ENCODE data around the gene VPS51. TPM values are rescaled to one million over a fixed set of nuclear protein-coding genes. Genes with fewer than 3 reads are reported as not detected.

Gene VPS51
- total RNA-seq (2022; extraction: Qiagen RNA extraction), result 47.3 to 73.3 TPM (median 54.8 TPM) in 5 replicates

DNA sequence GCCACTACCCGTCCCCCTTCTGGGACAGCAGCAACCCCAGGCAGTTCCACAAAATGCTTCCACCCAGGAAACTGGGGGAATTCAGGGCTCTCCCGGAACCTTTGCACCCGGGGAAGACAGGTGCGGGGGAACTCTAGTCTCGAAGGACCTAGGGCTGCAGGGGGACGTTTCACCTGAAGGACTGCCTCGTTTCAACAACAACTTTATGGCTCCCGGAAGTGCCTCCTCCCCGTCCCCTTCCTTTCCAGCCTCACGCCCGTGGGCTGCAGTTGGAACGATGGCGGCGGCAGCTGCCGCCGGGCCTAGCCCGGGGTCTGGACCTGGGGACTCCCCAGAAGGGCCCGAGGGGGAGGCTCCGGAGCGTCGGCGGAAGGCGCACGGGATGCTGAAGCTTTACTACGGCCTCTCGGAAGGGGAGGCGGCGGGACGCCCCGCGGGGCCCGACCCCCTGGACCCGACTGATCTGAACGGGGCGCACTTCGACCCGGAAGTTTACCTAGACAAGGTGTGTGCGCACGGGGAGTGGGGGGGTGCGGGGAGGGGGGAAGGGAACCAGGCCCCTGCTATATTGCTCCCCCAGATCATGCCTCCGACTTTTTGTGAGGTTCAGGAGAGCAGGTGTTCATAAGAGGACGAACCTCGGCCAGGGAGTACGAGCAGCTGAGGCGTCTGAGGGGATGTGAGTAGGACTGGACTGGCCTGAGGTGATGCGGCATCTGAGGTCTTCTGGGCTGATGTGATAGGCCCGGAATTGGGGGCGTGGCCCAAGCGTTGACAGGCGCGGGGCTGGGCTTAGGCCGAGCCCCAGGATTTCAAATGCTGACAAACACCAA lies at the start of gene VPS51:
Gene VPS51, plus strand, starts transcription at position 241 of the 833 bp plus-strand sequence. Its CDS starts 37 bp downstream, at position 278.

DNA sequence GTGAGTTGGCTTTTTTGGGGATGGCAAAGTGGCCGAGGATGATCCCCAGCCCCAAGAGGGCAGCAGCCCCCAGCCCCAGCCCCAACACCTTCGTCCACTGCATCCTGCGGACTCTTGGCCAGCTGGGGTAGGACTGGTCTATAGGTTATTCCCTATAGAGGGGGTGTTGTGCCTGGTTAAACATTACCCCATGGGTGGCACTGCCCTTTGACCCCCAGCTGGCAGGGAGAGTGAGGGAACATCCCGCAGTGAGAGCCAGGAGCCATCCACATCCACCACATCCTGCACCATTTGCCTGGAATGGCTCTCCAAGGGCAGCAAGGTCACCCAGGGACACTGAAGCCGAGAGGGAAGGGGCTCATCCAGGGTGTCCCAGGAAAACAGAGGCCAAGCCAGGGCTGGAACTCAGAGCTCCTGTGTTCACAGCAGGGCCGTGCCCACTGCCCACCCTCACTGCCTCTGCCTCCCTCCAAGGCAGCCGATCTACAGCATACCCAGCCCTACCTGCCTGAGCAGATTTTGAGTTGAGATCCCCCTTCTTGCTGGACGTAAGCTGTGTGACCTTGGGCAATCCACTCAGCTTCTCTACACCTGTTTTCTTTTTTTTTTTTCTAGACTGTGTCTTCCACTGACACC lies 37.5 kb upstream of the VPS51 start, which contains the start of gene NAALADL1:
Gene NAALADL1, minus strand, starts transcription at position 135 of the 636 bp plus-strand sequence. Its CDS starts 32 bp downstream, at position 103.

DNA sequence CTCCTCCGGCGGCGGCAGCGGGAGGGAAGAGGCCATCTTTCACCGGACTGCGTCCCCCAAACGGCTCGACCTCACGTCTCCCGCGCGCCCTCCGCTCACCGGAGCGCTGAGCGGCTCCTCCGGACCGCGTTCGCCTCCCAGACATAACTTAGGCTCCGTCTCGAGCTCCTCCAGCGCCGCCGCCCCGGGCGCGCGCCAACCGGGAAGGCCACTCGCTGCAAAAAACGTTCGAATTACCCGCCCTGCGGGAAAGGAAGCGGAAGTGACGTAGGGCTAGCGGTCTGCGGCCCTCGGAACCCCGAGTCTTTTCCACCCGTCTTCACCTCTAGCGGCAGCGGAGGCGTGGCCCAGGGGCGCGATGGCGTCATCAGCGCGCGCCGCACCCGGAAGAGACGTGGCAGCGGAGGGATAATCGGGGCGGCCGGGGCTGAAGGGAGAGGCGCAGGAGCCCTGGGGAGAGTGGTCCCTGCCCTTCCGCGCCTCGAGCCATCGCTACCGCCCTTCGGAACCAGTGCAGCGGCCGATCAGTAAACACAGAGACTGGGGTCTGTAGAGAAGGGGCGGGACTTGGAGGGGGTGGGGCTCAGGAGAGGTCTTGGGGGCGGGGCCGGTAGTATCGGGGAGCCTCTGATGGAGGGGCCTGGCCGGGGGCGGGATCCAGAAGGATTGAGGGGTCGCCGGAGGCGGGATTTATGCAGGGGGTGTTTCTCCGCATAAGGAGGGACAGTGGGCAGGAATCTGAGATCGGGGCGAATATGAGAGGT lies 12.0 kb upstream of the VPS51 start, which contains the start of the genes CDCA5 and ZFPL1:
Gene CDCA5, minus strand, starts transcription at position 207 of the 764 bp plus-strand sequence. Its CDS starts 62 bp downstream, at position 145.
Gene ZFPL1, plus strand, starts transcription at position 389 of the 764 bp plus-strand sequence. CDS start 477 bp downstream, outside the sequence.

DNA sequence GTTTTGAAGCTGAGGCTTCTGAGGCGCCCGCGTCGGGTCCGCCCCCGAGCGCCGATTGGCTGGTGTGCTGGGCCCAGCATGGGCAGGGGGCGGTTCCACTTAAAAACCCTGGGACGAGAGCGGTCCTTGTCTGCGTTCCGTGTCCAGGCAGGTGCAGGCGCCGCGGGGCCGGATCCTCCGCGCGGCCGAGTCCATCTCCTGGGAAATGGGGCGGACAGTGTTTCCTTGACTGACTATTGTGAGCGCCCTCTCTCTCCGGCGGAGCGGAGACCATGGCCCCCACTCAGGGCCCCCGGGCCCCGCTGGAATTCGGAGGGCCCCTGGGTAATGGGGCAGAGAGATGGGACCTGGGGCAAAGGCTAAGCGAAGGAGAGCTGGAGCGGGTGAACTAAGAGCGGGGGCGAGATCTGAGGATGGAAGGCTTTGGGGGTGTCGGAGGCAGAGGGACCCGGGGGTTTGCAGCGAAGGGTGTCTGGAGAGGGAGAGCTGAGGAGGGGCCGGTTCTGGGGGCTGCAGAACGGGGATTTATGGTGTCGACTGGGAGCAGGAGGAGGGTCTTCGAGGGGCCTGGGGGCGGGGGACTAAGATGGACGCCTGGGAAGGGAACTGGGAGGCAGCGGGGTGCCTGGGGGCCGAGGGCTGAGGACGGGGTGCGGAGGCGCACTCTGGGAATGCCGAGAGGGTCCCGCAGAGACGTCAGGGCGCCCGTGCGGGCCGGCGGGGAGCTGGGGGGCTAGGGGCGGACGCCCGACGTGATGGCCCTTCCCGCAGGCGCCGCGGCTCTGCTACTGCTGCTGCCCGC lies 15.9 kb downstream of the VPS51 start, which contains the start of gene TM7SF2:
Gene TM7SF2, plus strand, starts transcription at position 129 of the 802 bp plus-strand sequence. Its CDS starts 144 bp downstream, at position 273.

DNA sequence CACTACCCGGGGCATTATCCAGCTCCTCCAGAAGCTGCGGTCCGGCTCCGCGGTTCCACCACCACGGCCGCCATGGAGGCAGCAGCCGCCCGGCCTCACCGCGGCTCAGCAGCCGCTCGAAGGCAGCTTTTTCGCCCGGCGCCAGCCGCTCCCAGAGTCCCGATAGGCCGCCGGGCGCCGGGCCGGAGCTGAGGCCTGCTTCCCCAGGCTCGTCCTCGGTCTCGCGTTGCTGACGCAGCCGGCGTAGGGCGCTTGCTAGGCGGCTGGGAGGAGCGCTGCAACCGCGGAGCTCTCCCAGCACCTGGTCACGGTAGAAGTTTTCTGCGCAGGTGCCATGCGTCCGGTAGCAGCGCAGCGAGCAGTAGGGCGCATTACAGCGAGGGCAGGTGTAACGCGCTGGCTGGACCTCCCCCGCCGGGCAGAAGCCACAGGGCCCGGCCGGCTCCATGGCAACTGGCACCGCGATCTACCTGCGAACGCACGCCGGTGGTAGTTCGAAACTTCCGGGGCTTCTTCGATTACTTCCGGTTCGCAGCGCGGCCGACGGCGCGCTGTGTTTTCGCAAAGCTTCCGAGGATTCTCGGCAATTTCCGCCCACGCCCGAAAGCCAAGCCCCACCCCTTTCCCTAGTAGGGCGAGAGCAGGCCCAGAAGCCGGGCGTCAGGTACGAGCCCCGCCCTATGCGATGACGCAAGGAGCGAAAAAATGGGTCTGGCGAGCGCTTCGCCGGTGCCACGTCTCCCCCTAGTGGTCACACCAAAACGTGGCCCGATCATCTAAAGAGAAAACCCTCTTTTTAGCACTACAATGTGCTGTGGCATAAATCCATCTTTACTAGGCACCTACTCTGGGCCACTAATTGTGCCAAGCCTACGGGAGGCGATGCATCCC lies 21.4 kb downstream of the VPS51 start, which contains the start of gene ZNHIT2:
Gene ZNHIT2, minus strand, starts transcription at position 496 of the 891 bp plus-strand sequence. Its CDS starts 48 bp downstream, at position 448.

DNA sequence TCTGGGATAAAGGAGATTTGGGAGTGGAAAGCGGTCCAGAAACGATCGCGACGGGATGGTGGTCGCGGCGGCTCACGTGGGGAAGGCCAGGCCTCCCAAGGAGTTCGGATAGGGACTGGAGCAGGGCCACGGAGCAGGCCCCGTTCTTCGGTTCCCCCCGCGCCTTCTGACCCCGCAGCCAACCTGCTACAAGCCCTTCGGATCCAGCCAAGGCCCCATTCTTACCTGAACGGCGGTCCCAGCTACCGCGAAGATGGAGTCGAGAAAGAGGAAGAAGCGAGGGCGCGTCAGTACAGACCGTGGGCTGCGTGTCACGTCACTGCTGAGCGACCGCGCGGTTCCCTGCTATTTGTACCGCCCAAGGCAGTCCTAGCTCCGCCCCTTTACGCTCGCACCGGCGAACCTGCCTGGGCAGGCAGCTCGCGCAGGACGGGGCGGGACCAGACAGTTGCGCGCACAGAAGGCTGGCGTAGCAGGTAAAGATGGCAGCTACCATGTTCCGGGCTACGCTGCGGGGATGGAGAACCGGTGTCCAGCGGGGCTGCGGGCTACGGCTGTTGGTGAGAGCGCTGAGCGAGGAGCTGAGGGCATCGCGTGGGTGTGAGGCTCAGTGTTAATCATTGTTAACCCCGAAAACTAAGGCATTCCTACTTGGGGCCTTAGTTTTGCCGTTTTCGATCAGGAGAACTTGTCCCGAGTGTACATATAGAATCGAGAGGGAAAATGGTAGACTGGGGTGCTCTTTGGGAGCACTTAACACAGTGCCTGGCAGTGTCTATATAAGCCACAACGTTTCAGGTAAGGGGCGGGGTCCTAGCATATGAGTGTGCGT lies 26.1 kb downstream of the VPS51 start, which contains the start of the genes FAU and MRPL49:
Gene FAU, minus strand, starts transcription at position 270 of the 832 bp plus-strand sequence. CDS start 321 bp downstream, outside the sequence.
Gene MRPL49, plus strand, starts transcription at position 457 of the 832 bp plus-strand sequence. Its CDS starts 26 bp downstream, at position 483.

DNA sequence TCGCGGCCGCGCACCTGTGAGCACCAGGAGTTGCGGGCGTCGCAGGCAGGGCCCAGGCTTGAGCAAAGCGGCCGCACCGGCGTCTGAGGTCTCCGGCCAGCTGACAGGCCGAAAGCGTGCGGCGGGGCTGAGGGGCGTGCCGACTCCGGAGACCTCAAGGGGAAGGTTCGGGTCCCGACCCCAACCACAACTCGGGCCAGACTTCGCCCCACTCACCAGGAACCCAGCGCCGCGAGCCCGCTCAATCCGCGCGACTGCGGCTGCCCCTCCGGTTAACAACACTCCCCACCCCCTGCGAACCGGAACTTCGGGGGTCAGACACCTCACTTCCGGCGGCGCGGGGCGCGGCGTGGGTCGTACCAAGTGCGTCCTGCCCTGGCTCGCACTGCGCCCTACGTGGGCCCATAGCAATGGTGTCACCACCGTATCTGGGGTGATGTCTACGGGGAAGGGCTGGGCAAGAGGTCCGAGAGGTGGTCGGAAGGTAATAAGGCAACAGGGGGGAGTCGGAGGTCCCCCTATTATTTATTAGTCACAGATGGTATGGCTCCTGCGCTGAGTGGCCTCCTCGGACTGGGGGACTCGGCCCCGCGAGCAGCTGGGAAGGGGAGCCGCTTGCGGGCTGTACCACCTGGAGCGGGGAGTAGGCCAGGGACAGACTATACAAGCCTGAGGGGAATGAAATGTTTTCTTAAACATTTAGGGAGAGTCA lies 38.4 kb downstream of the VPS51 start, which contains the start of gene SYVN1:
Gene SYVN1, minus strand, starts transcription at position 280 of the 712 bp plus-strand sequence. CDS start 918 bp downstream, outside the sequence.

Other genes starting within 250 kb of the VPS51 start
- 104 to 116 TPM (median 113 TPM) in 5 replicates for gene EHD1, start 217.6 kb upstream of the VPS51 start, total RNA-seq (2022; extraction: Qiagen RNA extraction)
- 13.9 to 20.4 TPM (median 19.8 TPM) in 5 replicates for gene ATG2A, start 179.0 kb upstream of the VPS51 start, total RNA-seq (2022; extraction: Qiagen RNA extraction)
- 4.0 to 5.5 TPM (median 4.9 TPM) in 5 replicates for gene PPP2R5B, start 171.5 kb upstream of the VPS51 start, total RNA-seq (2022; extraction: Qiagen RNA extraction)
- not detected in 5 replicates for gene GPHA2, start 160.3 kb upstream of the VPS51 start, total RNA-seq (2022; extraction: Qiagen RNA extraction)
- not detected in 5 replicates for gene MAJIN, start 124.1 kb upstream of the VPS51 start, total RNA-seq (2022; extraction: Qiagen RNA extraction)
- 0.54 to 0.70 TPM (median 0.61 TPM) in 5 replicates for gene BATF2, start 99.2 kb upstream of the VPS51 start, total RNA-seq (2022; extraction: Qiagen RNA extraction)
- gene ARL2, start 82.1 kb upstream of the VPS51 start, total RNA-seq (2022; extraction: Qiagen RNA extraction), result 142 to 189 TPM (median 180 TPM) in 5 replicates
- gene SNX15, start 68.8 kb upstream of the VPS51 start, total RNA-seq (2022; extraction: Qiagen RNA extraction), result 22.6 to 24.7 TPM (median 23.2 TPM) in 5 replicates
- gene SAC3D1, start 55.0 kb upstream of the VPS51 start, total RNA-seq (2022; extraction: Qiagen RNA extraction), result 37.2 to 55.5 TPM (median 51.1 TPM) in 5 replicates
- gene NAALADL1, start 37.7 kb upstream of the VPS51 start, total RNA-seq (2022; extraction: Qiagen RNA extraction), result not detected in 5 replicates
- gene CDCA5, start 12.2 kb upstream of the VPS51 start, total RNA-seq (2022; extraction: Qiagen RNA extraction), result 68.3 to 74.3 TPM (median 72.1 TPM) in 5 replicates
- gene ZFPL1, start 12.0 kb upstream of the VPS51 start, total RNA-seq (2022; extraction: Qiagen RNA extraction), result 31.9 to 34.7 TPM (median 34.4 TPM) in 5 replicates
- 4.6 to 7.5 TPM (median 5.6 TPM) in 5 replicates for gene TM7SF2, start 15.7 kb downstream of the VPS51 start, total RNA-seq (2022; extraction: Qiagen RNA extraction)
- 13.2 to 22.8 TPM (median 20.4 TPM) in 5 replicates for gene ZNHIT2, start 21.5 kb downstream of the VPS51 start, total RNA-seq (2022; extraction: Qiagen RNA extraction)
- 745 to 1,060 TPM (median 973 TPM) in 5 replicates for gene FAU, start 25.9 kb downstream of the VPS51 start, total RNA-seq (2022; extraction: Qiagen RNA extraction)
- gene MRPL49, start 26.1 kb downstream of the VPS51 start, total RNA-seq (2022; extraction: Qiagen RNA extraction), result 69.7 to 79.5 TPM (median 73.4 TPM) in 5 replicates
- gene SYVN1, start 38.3 kb downstream of the VPS51 start, total RNA-seq (2022; extraction: Qiagen RNA extraction), result 32.6 to 42.1 TPM (median 39.6 TPM) in 5 replicates
- gene SPDYC, start 74.0 kb downstream of the VPS51 start, total RNA-seq (2022; extraction: Qiagen RNA extraction), result not detected in 5 replicates
- gene CAPN1, start 85.7 kb downstream of the VPS51 start, total RNA-seq (2022; extraction: Qiagen RNA extraction), result 104 to 118 TPM (median 113 TPM) in 5 replicates
- 12.1 to 15.0 TPM (median 13.8 TPM) in 5 replicates for gene POLA2, start 165.7 kb downstream of the VPS51 start, total RNA-seq (2022; extraction: Qiagen RNA extraction)
- gene CDC42EP2, start 218.7 kb downstream of the VPS51 start, total RNA-seq (2022; extraction: Qiagen RNA extraction), result 13.2 to 20.7 TPM (median 16.6 TPM) in 5 replicates
- 39.6 to 48.3 TPM (median 41.6 TPM) in 5 replicates for gene DPF2, start 237.6 kb downstream of the VPS51 start, total RNA-seq (2022; extraction: Qiagen RNA extraction)